MCF 10A (cell line): ENCODE data around the gene HOXA3. TPM values are rescaled to one million over a fixed set of nuclear protein-coding genes. Genes with fewer than 3 reads are reported as not detected.

ENCODE experiments used
- BruUV-seq: library from RNA; stranded (reverse); fragments of 400-500 nt; replicated peaks from 2 replicates; lab custom pipeline; 2021; lab: Mats Ljungman, UMichigan
- CTCF ChIA-PET: fragments of 300-600 bp; sonication (Branson Sonifier 250); formaldehyde crosslinking; extraction: SDS; loops from one replicate; lab custom pipeline; 2021; ENCODE audit warnings: antibody characterized with exemption, inconsistent platforms; lab: Yijun Ruan, JAX
- POLR2A ChIA-PET: fragments of 300-600, 350-650 bp; sonication (Branson Sonifier 250); formaldehyde crosslinking; extraction: SDS; loops from one replicate; lab custom pipeline; 2020; ENCODE audit warnings: antibody characterized with exemption, inconsistent platforms; lab: Yijun Ruan, JAX
- DNase-seq: peaks from one replicate; pipeline ENCODE4 v3.0.0-alpha.2; 2018; ENCODE audit not compliant: unreplicated experiment
- H3K27ac Mint-ChIP-seq: one replicate; pipeline ENCODE4 v1.8.0; 2022; ENCODE audit warnings: mild to moderate bottlenecking, low read depth, mixed read lengths; ENCODE audit not compliant: unreplicated experiment
- H3K27me3 Mint-ChIP-seq: one replicate; pipeline ENCODE4 v1.8.0; 2022; ENCODE audit warnings: mixed read lengths; ENCODE audit not compliant: insufficient read depth, unreplicated experiment
- H3K36me3 Mint-ChIP-seq: one replicate; pipeline ENCODE4 v1.8.0; 2022; ENCODE audit warnings: mild to moderate bottlenecking, moderate library complexity, mixed read lengths; ENCODE audit not compliant: insufficient read depth, unreplicated experiment
- H3K4me1 Mint-ChIP-seq: one replicate; pipeline ENCODE4 v1.8.0; 2022; ENCODE audit warnings: mixed read lengths; ENCODE audit not compliant: insufficient read depth, unreplicated experiment
- H3K4me3 Mint-ChIP-seq: one replicate; pipeline ENCODE4 v1.8.0; 2022; ENCODE audit warnings: mild to moderate bottlenecking, moderate library complexity, mixed read lengths; ENCODE audit not compliant: unreplicated experiment
- H3K9me3 Mint-ChIP-seq: one replicate; pipeline ENCODE4 v1.8.0; 2022; ENCODE audit warnings: mixed read lengths; ENCODE audit not compliant: unreplicated experiment
- CTCF ChIP-seq: fragments of 200-600 bp; IDR thresholded peaks from one replicate; pipeline ENCODE4 v1.8.0; 2022; ENCODE audit warnings: antibody characterized with exemption, mild to moderate bottlenecking; ENCODE audit not compliant: unreplicated experiment
- intact Hi-C: fragments of 100-400 bp; cut with micrococcal nuclease; formaldehyde crosslinking; loops from 2 replicates; pipeline ENCODE4 v1.14.1; 2022
- total RNA-seq: library from RNA; stranded (reverse); gene quantifications from 2 replicates; pipeline ENCODE4 v1.2.3, GENCODE V29; 2022

The HOXA3 gene
- total RNA-seq, 1 experiment from 2014 or later: 8.2 TPM

DNA sequence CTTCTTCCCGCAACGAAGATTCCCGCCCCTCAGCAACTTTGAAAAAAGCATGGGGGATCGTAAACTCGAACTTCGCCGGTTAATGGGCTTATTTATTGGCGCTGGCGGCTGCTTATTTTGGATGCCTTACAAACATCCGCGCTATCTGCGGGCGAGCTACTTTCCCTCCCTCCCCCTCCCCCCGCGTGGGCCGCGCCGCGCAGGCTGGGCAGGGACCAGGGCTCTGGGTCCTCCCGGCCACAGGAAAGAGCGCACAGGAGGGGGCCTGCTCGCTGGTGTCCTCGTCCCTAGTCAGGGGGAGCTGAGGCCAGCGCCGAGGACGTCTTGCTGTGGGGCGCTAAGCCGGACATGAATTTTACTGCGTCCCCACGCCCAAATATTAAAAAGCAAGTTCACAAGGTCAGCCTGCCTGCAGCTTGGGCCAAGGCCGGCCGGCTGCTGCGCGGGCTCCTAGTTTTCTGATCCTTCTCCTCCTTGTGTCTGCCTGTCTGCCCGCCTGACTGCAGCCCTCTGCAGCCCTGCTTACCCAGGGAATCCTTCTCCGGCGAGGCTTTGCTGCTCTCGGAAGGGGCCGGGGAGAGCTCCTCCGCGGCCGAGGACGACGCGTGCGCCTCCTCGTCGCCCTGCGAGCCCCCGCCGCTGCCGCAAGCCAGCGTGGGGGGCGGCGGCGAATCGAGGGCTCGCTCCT is 20.6 kb upstream of the HOXA3 start:
- no TSS peak for BruUV-seq
- H3K4me3 Mint-ChIP-seq: peak overlapping the region; percentile 79

DNA sequence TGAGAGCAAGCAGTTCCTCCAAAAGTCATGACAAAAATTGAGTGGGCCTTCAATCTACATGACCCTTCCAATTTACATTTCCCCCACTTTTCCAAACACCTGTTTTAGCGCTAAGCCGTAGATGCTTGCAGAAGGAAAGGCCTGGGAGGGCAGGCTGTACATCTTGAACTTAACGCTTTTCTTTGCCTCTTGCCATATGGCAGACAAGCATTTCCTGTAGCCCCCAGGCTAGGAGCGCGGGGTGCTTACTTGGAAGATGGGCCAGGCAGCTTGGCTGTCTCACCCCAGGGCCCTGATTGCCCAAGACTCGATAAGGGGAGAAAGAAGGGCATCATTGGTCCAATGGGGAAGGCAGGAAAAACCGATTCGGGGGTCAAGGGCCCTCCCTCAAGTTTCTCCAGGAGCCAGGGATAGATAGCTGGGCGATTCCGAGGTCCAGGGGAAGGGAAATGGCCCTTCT is 20.0 kb upstream of the HOXA3 start:
- no peak for TF ChIP-seq CTCF
- H3K9me3 Mint-ChIP-seq: no peaks in the 10 kb centered on the region
- peak; percentile 63 for DNase-seq
- H3K27me3 Mint-ChIP-seq: no peaks in the 10 kb centered on the region
- peak overlapping the region; percentile 79 for H3K4me3 Mint-ChIP-seq
- H3K27ac Mint-ChIP-seq: peak overlapping the region; percentile 87
- H3K36me3 Mint-ChIP-seq: peaks cover 11% of the 10 kb centered on the region
- ChIA-PET CTCF (interaction anchor here (0.7 to 1.7 kb wide), 5 partner anchors 10 to 1402 kb away, joined by 3 to 14 read pairs (median 6); no protein-coding TSS in a partner anchor), POLR2A (interaction anchor here (0.9 to 6.3 kb wide), 13 partner anchors 10 to 636 kb away, joined by 3 to 59 read pairs (median 12); partner anchors contain the start of genes HOXA1, HOXA5 and HOXA6)
- intact Hi-C loops: no loop called here
- BruUV-seq: no TSS peak
- peaks cover 20% of the 10 kb centered on the region for H3K4me1 Mint-ChIP-seq

More for the DNA sequence above, 20.6 kb upstream of the HOXA3 start:
- TF ChIP-seq CTCF: no peak
- Mint-ChIP-seq H3K27me3 (no peaks in the 10 kb centered on the region), H3K9me3 (no peaks in the 10 kb centered on the region), H3K27ac (peak overlapping the region; percentile 87), H3K36me3 (peaks cover 11% of the 10 kb centered on the region), H3K4me1 (peaks cover 20% of the 10 kb centered on the region)
- intact Hi-C loops: no loop called here
- POLR2A ChIA-PET: interaction anchor here (0.5 to 6.3 kb wide), 15 partner anchors 10 to 795 kb away, joined by 3 to 59 read pairs (median 4); partner anchors contain the start of genes HOXA1, HOXA5 and HOXA6
- CTCF ChIA-PET: interaction anchor here (0.5 to 1.7 kb wide), 5 partner anchors 11 to 1382 kb away, joined by 3 to 14 read pairs (median 3); no protein-coding TSS in a partner anchor
- peak; percentile 55 for DNase-seq

DNA sequence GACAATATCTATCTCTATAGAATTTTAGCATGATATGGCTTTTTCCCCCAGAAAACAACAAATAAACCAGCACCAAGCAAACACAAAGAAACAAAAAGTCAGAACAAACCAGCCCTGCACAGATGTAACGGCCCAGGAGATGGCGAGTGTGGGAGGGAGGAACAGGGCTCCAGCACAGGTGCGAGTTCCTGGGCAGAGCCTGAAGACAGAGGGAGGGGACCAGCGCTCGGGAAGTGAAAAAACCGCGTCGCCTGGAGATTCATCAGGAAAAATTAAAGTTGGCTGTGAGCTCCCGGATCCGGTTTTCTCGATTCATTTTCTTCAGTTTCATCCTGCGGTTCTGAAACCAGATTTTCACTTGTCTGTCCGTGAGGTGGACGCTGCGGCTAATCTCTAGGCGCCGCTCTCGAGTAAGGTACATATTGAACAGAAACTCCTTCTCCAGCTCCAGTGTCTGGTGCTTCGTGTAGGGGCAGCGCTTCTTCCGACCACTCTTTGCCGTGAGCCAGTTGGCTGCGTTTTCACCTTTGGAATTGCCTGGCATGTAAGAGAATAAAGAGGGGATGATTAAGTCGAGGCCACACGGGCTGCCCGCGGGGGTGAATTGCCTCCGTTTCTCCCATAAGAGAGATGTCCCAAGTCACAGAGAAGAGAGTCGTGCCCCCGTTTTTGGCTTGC is 19.4 kb upstream of the HOXA3 start:
- Mint-ChIP-seq H3K27ac (peak overlapping the region; percentile 87), H3K36me3 (peaks cover 11% of the 10 kb centered on the region), H3K4me3 (peak overlapping the region; percentile 79), H3K9me3 (no peaks in the 10 kb centered on the region), H3K27me3 (no peaks in the 10 kb centered on the region), H3K4me1 (peaks cover 20% of the 10 kb centered on the region)
- intact Hi-C loops: no loop called here
- DNase-seq: peak; percentile 60
- POLR2A ChIA-PET: interaction anchor here (0.6 to 6.3 kb wide), 13 partner anchors 9 to 568 kb away, joined by 3 to 59 read pairs (median 12); partner anchors contain the start of genes HOXA1, HOXA5 and HOXA6
- no peak for TF ChIP-seq CTCF
- no TSS peak for BruUV-seq
- CTCF ChIA-PET: interaction anchor here (0.5 to 1.8 kb wide), 7 partner anchors 9 to 1403 kb away, joined by 3 to 10 read pairs (median 3); partner anchors contain the start of gene HOXA5

- Mint-ChIP-seq H3K4me1 (peaks cover 20% of the 10 kb centered on the region), H3K27ac (peak overlapping the region; percentile 87), H3K27me3 (no peaks in the 10 kb centered on the region), H3K36me3 (peaks cover 11% of the 10 kb centered on the region), H3K9me3 (no peaks in the 10 kb centered on the region), H3K4me3 (peak overlapping the region; percentile 79)
- peak; percentile 42 for DNase-seq
- BruUV-seq: no TSS peak
- CTCF ChIA-PET: interaction anchor here (0.5 to 1.8 kb wide), 7 partner anchors 8 to 108 kb away, joined by 3 to 10 read pairs (median 4); partner anchors contain the start of gene HOXA5
- POLR2A ChIA-PET: interaction anchor here (0.6 to 6.3 kb wide), 15 partner anchors 9 to 574 kb away, joined by 3 to 59 read pairs (median 5); partner anchors contain the start of genes HOXA1, HOXA5 and HOXA6
- intact Hi-C loops: no loop called here
- no peak for TF ChIP-seq CTCF
These were observed 18.9 kb upstream of the HOXA3 start for GRCh38 chr7:27171325-27171636.
